ENCODE measurements around the gene SHROOM2.
"Not testable (repeated sequence)": the region's sequence is repeated elsewhere in the genome, so short reads cannot be mapped to it uniquely, and the experiment has no call there.

Gene SHROOM2

GRCh38 chrX:9784332-9784731 is 1.9 kb upstream of the SHROOM2 start:
- DNase-seq = no peak

GRCh38 chrX:9785254-9785943 is 830 bp upstream of the SHROOM2 start:
- DNase-seq = no peak

GRCh38 chrX:9786798-9787635 is 788 bp downstream of the SHROOM2 start:
- no peak for DNase-seq

- no peak for DNase-seq
Measured at GRCh38 chrX:9788911-9789310, 2.7 kb downstream of the SHROOM2 start.

GRCh38 chrX:9789555-9789954 is 3.3 kb downstream of the SHROOM2 start:
- DNase-seq = no peak

- DNase-seq = no peak
Measured at GRCh38 chrX:9790866-9791265, 4.6 kb downstream of the SHROOM2 start.

- no peak for DNase-seq
Measured at GRCh38 chrX:9794495-9794894, 8.3 kb downstream of the SHROOM2 start.

- DNase-seq = no peak
Measured at GRCh38 chrX:9797384-9798360, 11.4 kb downstream of the SHROOM2 start.

- DNase-seq = no peak
Measured at GRCh38 chrX:9802737-9803136, 16.5 kb downstream of the SHROOM2 start.

- DNase-seq = no peak
Measured at GRCh38 chrX:9804444-9804843, 18.2 kb downstream of the SHROOM2 start.

GRCh38 chrX:9805956-9806355 is 19.7 kb downstream of the SHROOM2 start:
- no peak for DNase-seq

GRCh38 chrX:9807355-9808182 is 21.3 kb downstream of the SHROOM2 start:
- DNase-seq = no peak

- DNase-seq = not testable (repeated sequence)
Measured at GRCh38 chrX:9809876-9810275, 23.6 kb downstream of the SHROOM2 start.

GRCh38 chrX:9811086-9811485 is 24.9 kb downstream of the SHROOM2 start:
- DNase-seq = not testable (repeated sequence)

GRCh38 chrX:9816084-9816700 is 30.0 kb downstream of the SHROOM2 start:
- DNase-seq = no peak

GRCh38 chrX:9821572-9821971 is 35.3 kb downstream of the SHROOM2 start:
- DNase-seq = no peak

GRCh38 chrX:9824554-9824953 is 38.3 kb downstream of the SHROOM2 start:
- no peak for DNase-seq

- no peak for DNase-seq
Measured at GRCh38 chrX:9825129-9825790, 39.0 kb downstream of the SHROOM2 start.

- no peak for DNase-seq
Measured at GRCh38 chrX:9825966-9826365, 39.7 kb downstream of the SHROOM2 start.

- peak in 1 of 5 donors; percentile 43 for DNase-seq
Measured at GRCh38 chrX:9829308-9830267, 43.4 kb downstream of the SHROOM2 start.

Data from T-helper 1 cell (primary cell).